ENCODE results near the gene MRC2. TPM values are rescaled to one million over a fixed set of nuclear protein-coding genes. Genes with fewer than 3 reads are reported as not detected.

The MRC2 gene
- total RNA-seq, 1 experiment from 2014 or later = 10.7 TPM

DNA sequence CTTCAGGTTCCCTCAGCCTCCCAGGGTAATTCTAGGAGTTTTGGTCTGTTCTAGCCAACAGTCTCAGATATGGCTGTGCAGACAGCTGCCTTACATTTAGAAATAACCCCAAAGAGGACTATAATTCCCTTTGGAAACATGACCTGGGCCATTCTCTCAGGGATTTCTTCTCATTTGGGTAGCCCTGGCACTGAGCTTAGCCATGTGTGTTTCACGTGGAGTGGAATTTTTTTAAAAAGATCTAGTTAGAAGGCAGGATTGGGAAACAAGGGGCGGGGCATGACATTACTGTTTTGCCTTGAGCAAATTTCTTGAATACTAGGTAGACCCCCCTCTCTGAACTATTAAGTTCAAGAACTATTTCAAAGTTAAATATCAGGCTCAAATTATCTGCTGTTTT, 29.6 kb upstream of the MRC2 start:
- H3K9me2 ChIP-seq (ENCODE audit: insufficient read depth) = no peaks in the 10 kb centered on the region
- H3K27ac ChIP-seq (ENCODE audit: low read depth, low read length) = no peak overlapping the region
- intact Hi-C loops (cut with micrococcal nuclease) = no loop called here
- TF ChIP-seq ELF1 (IDR thresholded peaks at IDR 0.05; ENCODE audit: borderline replicate concordance, low read depth) = no peak
- TF ChIP-seq JUND (IDR thresholded peaks at IDR 0.05) = no peak
- no peak overlapping the region for H3K4me3 ChIP-seq (replicated peaks in 1 of 2; ENCODE audit: low read depth in 1 of 2, low read length in 2 of 2)
- no peaks in the 10 kb centered on the region for H4K20me1 ChIP-seq (ENCODE audit: insufficient read depth)
- no peaks in the 10 kb centered on the region for H3K79me2 ChIP-seq (ENCODE audit: insufficient read depth, low read length)
- ATAC-seq (no peak), DNase-seq (ENCODE audit: low read depth, low spot score) (no peak)
- H3K4me2 ChIP-seq (ENCODE audit: low read length) = no peak overlapping the region
- POLR2A ChIA-PET = no interaction called here
- CTCF ChIA-PET = no interaction called here
- H3K4me1 ChIP-seq (ENCODE audit: control insufficient read depth in 1 of 2, insufficient read depth in 2 of 2, low read length in 2 of 2) = no peaks in the 10 kb centered on the region
- no peak overlapping the region for H2AFZ ChIP-seq (ENCODE audit: low read depth, low read length, poor library complexity, severe bottlenecking)
- H3K36me3 ChIP-seq (ENCODE audit: control insufficient read depth in 1 of 2, insufficient read depth in 2 of 2, low read length in 2 of 2) = peaks cover 23 to 24% of the 10 kb centered on the region in 2 experiments
- RAD21 ChIA-PET (ENCODE audit: low non-redundant PET in 1 of 2, low total read pairs in 2 of 2, uncharacterized antibody in 2 of 2, unreplicated experiment in 2 of 2) = no interaction called here
- BruUV-seq (replicated peaks) = no TSS peak
- H3K9me3 ChIP-seq (ENCODE audit: control insufficient read depth in 1 of 2, insufficient read depth in 1 of 2, low read depth in 1 of 2, low read length in 2 of 2) = peaks cover 0 to 5% of the 10 kb centered on the region in 2 experiments; a peak in 1 of 4 replicates
- no peak overlapping the region for H3K9ac ChIP-seq (ENCODE audit: low read length)
- H3K27me3 ChIP-seq (ENCODE audit: insufficient read depth, low read length) = no peaks in the 10 kb centered on the region

DNA sequence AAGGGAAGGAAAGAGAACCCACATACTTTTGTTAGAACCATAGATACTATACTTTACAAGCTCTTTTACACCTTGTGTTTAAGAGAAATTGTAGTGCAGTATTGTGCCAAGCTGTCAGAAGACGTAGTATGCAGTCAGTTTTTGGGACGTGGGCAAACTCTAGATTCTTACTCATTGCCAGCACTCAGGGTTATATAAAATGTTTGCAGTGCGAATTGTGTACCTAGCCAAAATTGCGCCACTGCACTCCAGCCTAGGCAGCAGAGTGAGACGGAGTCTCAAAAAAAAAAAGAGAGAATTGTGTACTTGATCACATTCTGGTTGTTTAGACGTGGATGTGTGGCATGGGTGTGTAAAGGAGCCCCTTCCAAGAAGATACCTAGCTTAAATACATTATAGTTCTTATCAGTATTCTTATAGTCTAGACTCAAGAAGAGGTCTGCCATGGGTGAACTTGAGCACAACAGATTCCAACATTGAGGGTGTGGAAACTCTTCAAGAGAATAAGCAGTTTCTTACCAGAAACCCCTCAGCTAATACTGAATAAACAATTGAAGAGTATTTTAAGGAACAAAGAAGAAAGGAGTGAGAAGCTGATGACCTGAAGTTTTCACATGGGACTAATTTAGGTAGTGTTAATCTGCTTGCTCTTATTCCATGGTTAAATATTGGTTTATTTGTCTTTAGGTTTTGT, 27.4 kb upstream of the MRC2 start:
- intact Hi-C loops (cut with micrococcal nuclease) = loop anchor here (10.0 kb wide), 1 partner anchor 175 kb away; the partner anchor contains the start of gene METTL2A
- peaks cover 18 to 26% of the 10 kb centered on the region in 2 experiments; a peak in 3 of 4 replicates for H3K36me3 ChIP-seq (ENCODE audit: control insufficient read depth in 1 of 2, insufficient read depth in 2 of 2, low read length in 2 of 2)

More for the DNA sequence above, 27.4 kb upstream of the MRC2 start:
- Histone ChIP-seq H3K27me3 (ENCODE audit: insufficient read depth, low read length) (no peaks in the 10 kb centered on the region), H3K9me2 (ENCODE audit: insufficient read depth) (no peaks in the 10 kb centered on the region), H3K4me1 (ENCODE audit: control insufficient read depth in 1 of 2, insufficient read depth in 2 of 2, low read length in 2 of 2) (no peaks in the 10 kb centered on the region), H3K4me3 (replicated peaks in 1 of 2; ENCODE audit: low read depth in 1 of 2, low read length in 2 of 2) (no peak overlapping the region), H3K4me2 (ENCODE audit: low read length) (no peak overlapping the region), H3K9ac (ENCODE audit: low read length) (no peak overlapping the region), H3K27ac (ENCODE audit: low read depth, low read length) (no peak overlapping the region), H4K20me1 (ENCODE audit: insufficient read depth) (no peaks in the 10 kb centered on the region), H2AFZ (ENCODE audit: low read depth, low read length, poor library complexity, severe bottlenecking) (no peak overlapping the region), H3K9me3 (ENCODE audit: control insufficient read depth in 1 of 2, insufficient read depth in 1 of 2, low read depth in 1 of 2, low read length in 2 of 2) (no peaks in the 10 kb centered on the region), H3K79me2 (ENCODE audit: insufficient read depth, low read length) (no peaks in the 10 kb centered on the region)
- ChIA-PET RAD21 (ENCODE audit: low non-redundant PET in 1 of 2, low total read pairs in 2 of 2, uncharacterized antibody in 2 of 2, unreplicated experiment in 2 of 2) (no interaction called here), CTCF (interaction anchor here (0.7 kb wide), 1 partner anchor 47 kb away, joined by 3 read pairs; no protein-coding TSS in a partner anchor), POLR2A (no interaction called here)
- no TSS peak for BruUV-seq (replicated peaks)
- no peak for TF ChIP-seq FOSL1 (IDR thresholded peaks at IDR 0.05; ENCODE audit: low read depth)
- TF ChIP-seq, protein P1, sequence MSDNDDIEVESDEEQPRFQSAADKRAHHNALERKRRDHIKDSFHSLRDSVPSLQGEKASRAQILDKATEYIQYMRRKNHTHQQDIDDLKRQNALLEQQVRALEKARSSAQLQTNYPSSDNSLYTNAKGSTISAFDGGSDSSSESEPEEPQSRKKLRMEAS (IDR thresholded peaks at IDR 0.05) = no peak
- TF ChIP-seq, protein P2, sequence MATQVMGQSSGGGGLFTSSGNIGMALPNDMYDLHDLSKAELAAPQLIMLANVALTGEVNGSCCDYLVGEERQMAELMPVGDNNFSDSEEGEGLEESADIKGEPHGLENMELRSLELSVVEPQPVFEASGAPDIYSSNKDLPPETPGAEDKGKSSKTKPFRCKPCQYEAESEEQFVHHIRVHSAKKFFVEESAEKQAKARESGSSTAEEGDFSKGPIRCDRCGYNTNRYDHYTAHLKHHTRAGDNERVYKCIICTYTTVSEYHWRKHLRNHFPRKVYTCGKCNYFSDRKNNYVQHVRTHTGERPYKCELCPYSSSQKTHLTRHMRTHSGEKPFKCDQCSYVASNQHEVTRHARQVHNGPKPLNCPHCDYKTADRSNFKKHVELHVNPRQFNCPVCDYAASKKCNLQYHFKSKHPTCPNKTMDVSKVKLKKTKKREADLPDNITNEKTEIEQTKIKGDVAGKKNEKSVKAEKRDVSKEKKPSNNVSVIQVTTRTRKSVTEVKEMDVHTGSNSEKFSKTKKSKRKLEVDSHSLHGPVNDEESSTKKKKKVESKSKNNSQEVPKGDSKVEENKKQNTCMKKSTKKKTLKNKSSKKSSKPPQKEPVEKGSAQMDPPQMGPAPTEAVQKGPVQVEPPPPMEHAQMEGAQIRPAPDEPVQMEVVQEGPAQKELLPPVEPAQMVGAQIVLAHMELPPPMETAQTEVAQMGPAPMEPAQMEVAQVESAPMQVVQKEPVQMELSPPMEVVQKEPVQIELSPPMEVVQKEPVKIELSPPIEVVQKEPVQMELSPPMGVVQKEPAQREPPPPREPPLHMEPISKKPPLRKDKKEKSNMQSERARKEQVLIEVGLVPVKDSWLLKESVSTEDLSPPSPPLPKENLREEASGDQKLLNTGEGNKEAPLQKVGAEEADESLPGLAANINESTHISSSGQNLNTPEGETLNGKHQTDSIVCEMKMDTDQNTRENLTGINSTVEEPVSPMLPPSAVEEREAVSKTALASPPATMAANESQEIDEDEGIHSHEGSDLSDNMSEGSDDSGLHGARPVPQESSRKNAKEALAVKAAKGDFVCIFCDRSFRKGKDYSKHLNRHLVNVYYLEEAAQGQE (IDR thresholded peaks at IDR 0.05; ENCODE audit: low read depth) = no peak
- TF ChIP-seq TCF7L2 (IDR thresholded peaks at IDR 0.05; ENCODE audit: borderline replicate concordance, extremely low read depth, insufficient read depth, insufficient read length) = no peak
- TF ChIP-seq ELF1 (IDR thresholded peaks at IDR 0.05; ENCODE audit: borderline replicate concordance, low read depth) = no peak
- no peak for TF ChIP-seq CBX3 (IDR thresholded peaks at IDR 0.05; ENCODE audit: low read depth)
- TF ChIP-seq SIN3A (IDR thresholded peaks at IDR 0.05; ENCODE audit: low read depth) = no peak
- no peak for TF ChIP-seq EGR1 (IDR thresholded peaks at IDR 0.05; ENCODE audit: low read depth)
- TF ChIP-seq, protein P3, sequence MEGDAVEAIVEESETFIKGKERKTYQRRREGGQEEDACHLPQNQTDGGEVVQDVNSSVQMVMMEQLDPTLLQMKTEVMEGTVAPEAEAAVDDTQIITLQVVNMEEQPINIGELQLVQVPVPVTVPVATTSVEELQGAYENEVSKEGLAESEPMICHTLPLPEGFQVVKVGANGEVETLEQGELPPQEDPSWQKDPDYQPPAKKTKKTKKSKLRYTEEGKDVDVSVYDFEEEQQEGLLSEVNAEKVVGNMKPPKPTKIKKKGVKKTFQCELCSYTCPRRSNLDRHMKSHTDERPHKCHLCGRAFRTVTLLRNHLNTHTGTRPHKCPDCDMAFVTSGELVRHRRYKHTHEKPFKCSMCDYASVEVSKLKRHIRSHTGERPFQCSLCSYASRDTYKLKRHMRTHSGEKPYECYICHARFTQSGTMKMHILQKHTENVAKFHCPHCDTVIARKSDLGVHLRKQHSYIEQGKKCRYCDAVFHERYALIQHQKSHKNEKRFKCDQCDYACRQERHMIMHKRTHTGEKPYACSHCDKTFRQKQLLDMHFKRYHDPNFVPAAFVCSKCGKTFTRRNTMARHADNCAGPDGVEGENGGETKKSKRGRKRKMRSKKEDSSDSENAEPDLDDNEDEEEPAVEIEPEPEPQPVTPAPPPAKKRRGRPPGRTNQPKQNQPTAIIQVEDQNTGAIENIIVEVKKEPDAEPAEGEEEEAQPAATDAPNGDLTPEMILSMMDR (IDR thresholded peaks at IDR 0.05 in 2 of 3, conservative IDR thresholded peaks at IDR 0.05 in 1 of 3; ENCODE audit: borderline replicate concordance in 1 of 3, insufficient read depth in 1 of 3, low read depth in 2 of 3, low read length in 2 of 3) = no peak
- TF ChIP-seq POLR2AphosphoS5 (IDR thresholded peaks at IDR 0.05; ENCODE audit: low read depth, low read length) = no peak
- no peak for DNase-seq (ENCODE audit: low read depth, low spot score)
- no peak for ATAC-seq
